NCI-H146 treated with DMSO at 0.1 percent for 48 hours (cell line): ENCODE measurements around the gene ATXN2L.

Experiments used
- DNase-seq: peaks from one replicate; lab custom pipeline; 2025; ENCODE audit not compliant: unreplicated experiment; lab: John Stamatoyannopoulos, UW

The ATXN2L gene

GRCh38 chr16:28835864-28836760 lies 13.3 kb downstream of the ATXN2L start:
- no peak for DNase-seq

- DNase-seq, result no peak
Measured at GRCh38 chr16:28836761-28837064, 13.9 kb downstream of the ATXN2L start.

- DNase-seq, result no peak
Measured at GRCh38 chr16:28837672-28838557, 15.1 kb downstream of the ATXN2L start.

GRCh38 chr16:28838558-28838918 lies 15.7 kb downstream of the ATXN2L start:
- no peak for DNase-seq

GRCh38 chr16:28839004-28839639 lies 16.3 kb downstream of the ATXN2L start:
- DNase-seq, result no peak

GRCh38 chr16:28839899-28840298 lies 17.1 kb downstream of the ATXN2L start:
- DNase-seq, result no peak

GRCh38 chr16:28842696-28843095 lies 19.9 kb downstream of the ATXN2L start:
- DNase-seq, result no peak

- no peak for DNase-seq
Measured at GRCh38 chr16:28843766-28844165, 21.0 kb downstream of the ATXN2L start.

GRCh38 chr16:28844226-28844885 lies 21.6 kb downstream of the ATXN2L start:
- DNase-seq, result no peak

- DNase-seq, result no peak
Measured at GRCh38 chr16:28845293-28845692, 22.5 kb downstream of the ATXN2L start.

GRCh38 chr16:28845761-28846079 lies 22.9 kb downstream of the ATXN2L start:
- no peak for DNase-seq

- peak; percentile 98 for DNase-seq
Measured at GRCh38 chr16:28846080-28846932, 23.5 kb downstream of the ATXN2L start, which contains the start of gene TUFM. TSS of gene TUFM (minus strand) at chr16:28846348. CDS start at chr16:28846269, 79 bp downstream.

- DNase-seq, result no peak
Measured at GRCh38 chr16:28846933-28847273, 24.1 kb downstream of the ATXN2L start.

- no peak for DNase-seq
Measured at GRCh38 chr16:28858421-28858820, 35.6 kb downstream of the ATXN2L start.

GRCh38 chr16:28859326-28859725 lies 36.5 kb downstream of the ATXN2L start:
- DNase-seq, result no peak

GRCh38 chr16:28863929-28864793 lies 41.4 kb downstream of the ATXN2L start:
- no peak for DNase-seq

- no peak for DNase-seq
Measured at GRCh38 chr16:28865001-28865688, 42.3 kb downstream of the ATXN2L start.

- DNase-seq, result no peak
Measured at GRCh38 chr16:28865722-28866453, 43.1 kb downstream of the ATXN2L start.
